CD4-positive, alpha-beta T cell treated with Interleukin-4 for 4 hours (primary cell): ENCODE data around the gene ARHGEF11.
"Not testable (repeated sequence)": the region's sequence is repeated elsewhere in the genome, so short reads cannot be mapped to it uniquely, and the experiment has no call there.

ENCODE experiments used
- DNase-seq: peaks from one replicate; pipeline ENCODE4 v3.0.0-alpha.2; 2020

ARHGEF11 gene

GRCh38 chr1:157045250-157046218, at the start of gene ARHGEF11:
Gene ARHGEF11 (minus strand): TSS chr1:157045742. CDS start chr1:157044330, 1,412 bp downstream.
- DNase-seq = no peak

GRCh38 chr1:157095091-157095490, 49.5 kb upstream of the ARHGEF11 start:
- DNase-seq = no peak

- DNase-seq = no peak
These were observed 47.3 kb upstream of the ARHGEF11 start for GRCh38 chr1:157092831-157093230.

- no peak for DNase-seq
These were observed 46.2 kb upstream of the ARHGEF11 start for GRCh38 chr1:157091668-157092273.

- DNase-seq = no peak
These were observed 45.6 kb upstream of the ARHGEF11 start for GRCh38 chr1:157091186-157091585.

- DNase-seq = no peak
These were observed 45.2 kb upstream of the ARHGEF11 start for GRCh38 chr1:157090771-157091170.

- DNase-seq = peak; percentile 73
These were observed 44.7 kb upstream of the ARHGEF11 start for GRCh38 chr1:157090196-157090647.

GRCh38 chr1:157089789-157090188, 44.2 kb upstream of the ARHGEF11 start:
- DNase-seq = no peak

GRCh38 chr1:157088607-157089006, 43.1 kb upstream of the ARHGEF11 start:
- no peak for DNase-seq

- DNase-seq = no peak
These were observed 41.5 kb upstream of the ARHGEF11 start for GRCh38 chr1:157087030-157087429.

GRCh38 chr1:157086299-157086698, 40.8 kb upstream of the ARHGEF11 start:
- DNase-seq = no peak

GRCh38 chr1:157085421-157085820, 39.9 kb upstream of the ARHGEF11 start:
- DNase-seq = no peak

- DNase-seq = no peak
These were observed 39.2 kb upstream of the ARHGEF11 start for GRCh38 chr1:157084720-157085119.

- no peak for DNase-seq
These were observed 36.2 kb upstream of the ARHGEF11 start for GRCh38 chr1:157081707-157082106.

GRCh38 chr1:157080714-157081113, 35.2 kb upstream of the ARHGEF11 start:
- DNase-seq = no peak

GRCh38 chr1:157077394-157077793, 31.9 kb upstream of the ARHGEF11 start:
- no peak for DNase-seq

- DNase-seq = no peak
These were observed 28.6 kb upstream of the ARHGEF11 start for GRCh38 chr1:157073944-157074685.

- no peak for DNase-seq
These were observed 24.1 kb upstream of the ARHGEF11 start for GRCh38 chr1:157069601-157070000.

- DNase-seq = not testable (repeated sequence)
These were observed 13.7 kb upstream of the ARHGEF11 start for GRCh38 chr1:157059241-157059640.

GRCh38 chr1:157056269-157056668, 10.7 kb upstream of the ARHGEF11 start:
- no peak for DNase-seq

GRCh38 chr1:157055729-157056128, 10.2 kb upstream of the ARHGEF11 start:
- DNase-seq = not testable (repeated sequence)

GRCh38 chr1:157050836-157051235, 5.3 kb upstream of the ARHGEF11 start:
- no peak for DNase-seq

GRCh38 chr1:157047062-157047410, 1.5 kb upstream of the ARHGEF11 start:
- no peak for DNase-seq
